Mesothelial cell of epicardium (in vitro differentiated cells): ENCODE data around the gene PDE3B. TPM values are rescaled to one million over a fixed set of nuclear protein-coding genes. Genes with fewer than 3 reads are reported as not detected.
"Not testable (repeated sequence)": the region's sequence is repeated elsewhere in the genome, so short reads cannot be mapped to it uniquely, and the experiment has no call there.

Experiments used
- DNase-seq, 2 experiments: peaks; one replicate each; pipeline ENCODE4 v3.0.0; 2021; ENCODE audit warnings: low spot score in 2 of 2; ENCODE audit not compliant: unreplicated experiment in 2 of 2
- H3K27ac Mint-ChIP-seq: 2 replicates; pipeline ENCODE4 v1.8.0; 2021; ENCODE audit warnings: mixed read lengths
- H3K27me3 Mint-ChIP-seq: 2 replicates; pipeline ENCODE4 v1.8.0; 2021; ENCODE audit warnings: low read depth, mixed read lengths
- H3K36me3 Mint-ChIP-seq: 2 replicates; pipeline ENCODE4 v1.8.0; 2021; ENCODE audit warnings: mixed read lengths
- H3K4me1 Mint-ChIP-seq: 2 replicates; pipeline ENCODE4 v1.8.0; 2021; ENCODE audit warnings: mixed read lengths
- H3K4me3 Mint-ChIP-seq: 2 replicates; pipeline ENCODE4 v1.8.0; 2021; ENCODE audit warnings: mild to moderate bottlenecking, moderate library complexity, mixed read lengths
- H3K9me3 Mint-ChIP-seq: 2 replicates; pipeline ENCODE4 v1.8.0; 2021; ENCODE audit warnings: mixed read lengths
- CTCF ChIP-seq: fragments of 200-600 bp; sonication (generic); IDR thresholded peaks from one replicate; pipeline ENCODE4 v1.5.0; 2021; ENCODE audit warnings: antibody characterized with exemption; ENCODE audit not compliant: unreplicated experiment
- total RNA-seq: library from RNA; stranded (reverse); gene quantifications from 3 replicates; pipeline ENCODE4 v1.2.1, GENCODE V29; 2021

PDE3B gene
- total RNA-seq, 1 donor from 2014 or later: 12.3 TPM

DNA sequence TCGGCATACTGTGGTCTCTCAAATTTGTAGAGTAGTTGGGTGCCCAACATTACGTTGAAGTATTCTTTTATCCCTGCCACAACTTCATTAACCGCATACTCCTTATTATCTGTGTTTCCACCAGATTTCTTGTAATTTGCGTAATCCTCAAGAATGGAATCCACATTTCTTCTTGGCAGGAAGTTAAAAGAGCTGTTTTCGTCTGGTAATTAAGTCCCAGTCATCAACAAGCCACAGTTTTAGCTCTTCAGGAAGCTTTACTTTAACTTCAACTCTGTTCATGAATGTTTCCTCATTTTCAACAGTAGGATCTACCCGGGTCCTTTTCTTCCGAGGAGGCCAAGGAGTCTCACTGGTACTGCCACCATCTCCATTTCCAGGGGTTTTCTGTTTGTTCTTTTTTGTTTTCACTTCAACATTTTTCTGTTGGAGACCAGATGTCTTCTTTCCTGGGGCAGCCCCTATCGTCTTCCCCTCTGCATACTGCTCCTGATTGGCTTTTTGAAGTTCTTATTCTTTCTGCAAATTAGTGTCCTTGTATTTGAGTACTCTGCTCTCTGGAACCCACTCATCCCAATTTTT lies 30.3 kb downstream of the PDE3B start:
- H3K36me3 Mint-ChIP-seq: peaks cover 2% of the 10 kb centered on the region
- DNase-seq: no peak
- no peak overlapping the region for H3K27ac Mint-ChIP-seq
- no peaks in the 10 kb centered on the region for H3K27me3 Mint-ChIP-seq
- peaks cover 14% of the 10 kb centered on the region for H3K9me3 Mint-ChIP-seq
- H3K4me3 Mint-ChIP-seq: no peak overlapping the region
- TF ChIP-seq CTCF: no peak
- peaks cover under 1% of the 10 kb centered on the region for H3K4me1 Mint-ChIP-seq

DNA sequence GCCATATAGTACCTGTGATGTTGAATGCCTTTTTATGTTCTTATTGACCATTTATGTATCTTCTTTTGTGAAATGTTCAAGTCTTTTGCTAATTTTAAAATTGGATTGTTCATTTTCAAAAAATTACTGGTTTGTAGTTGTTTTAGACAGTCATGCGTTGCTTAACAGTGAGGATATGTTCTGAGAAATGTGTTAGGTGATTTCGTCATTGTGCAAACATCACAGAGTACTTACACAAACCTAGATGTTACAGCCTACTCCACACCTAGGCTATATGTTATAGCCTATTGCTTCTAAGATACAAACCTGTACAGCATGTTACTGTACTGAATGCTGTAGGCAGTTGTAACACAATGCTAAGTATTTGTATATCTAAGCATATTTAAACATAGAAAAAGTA lies 32.5 kb downstream of the PDE3B start:
- no peak overlapping the region for H3K4me3 Mint-ChIP-seq
- H3K27ac Mint-ChIP-seq: no peak overlapping the region
- H3K36me3 Mint-ChIP-seq: peaks cover 11% of the 10 kb centered on the region
- H3K9me3 Mint-ChIP-seq: peaks cover 27% of the 10 kb centered on the region
- no peaks in the 10 kb centered on the region for H3K27me3 Mint-ChIP-seq
- TF ChIP-seq CTCF: no peak
- no peak for DNase-seq
- no peaks in the 10 kb centered on the region for H3K4me1 Mint-ChIP-seq

- no peak for DNase-seq
- H3K4me1 Mint-ChIP-seq: no peaks in the 10 kb centered on the region
- no peak overlapping the region for H3K27ac Mint-ChIP-seq
- TF ChIP-seq CTCF: no peak
- H3K9me3 Mint-ChIP-seq: peaks cover 27% of the 10 kb centered on the region
- H3K4me3 Mint-ChIP-seq: no peak overlapping the region
- H3K27me3 Mint-ChIP-seq: no peaks in the 10 kb centered on the region
- H3K36me3 Mint-ChIP-seq: peaks cover 11% of the 10 kb centered on the region
Measured at GRCh38 chr11:14677146-14677545, 33.5 kb downstream of the PDE3B start.

DNA sequence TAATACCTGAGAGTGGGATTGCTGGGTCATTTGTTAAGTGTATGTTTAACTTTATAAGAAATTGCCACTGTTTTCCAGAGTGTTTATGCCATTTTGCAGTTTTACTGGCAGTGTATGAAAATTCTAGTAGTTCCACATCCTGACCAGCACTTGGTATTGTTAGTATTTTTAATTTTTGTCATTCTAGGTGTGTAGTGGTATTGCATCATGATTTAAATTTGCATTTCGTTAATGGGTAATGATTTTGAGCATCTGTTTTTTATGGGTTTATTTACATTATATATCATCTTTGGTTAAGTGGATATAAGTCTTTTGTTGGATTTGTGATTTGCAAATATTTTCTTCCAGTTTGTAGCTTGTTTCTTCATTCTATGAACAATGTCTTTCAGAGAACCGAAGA lies 34.7 kb downstream of the PDE3B start:
- Mint-ChIP-seq H3K4me1 (no peaks in the 10 kb centered on the region), H3K36me3 (peaks cover 11% of the 10 kb centered on the region), H3K9me3 (peaks cover 28% of the 10 kb centered on the region), H3K27ac (no peak overlapping the region), H3K27me3 (no peaks in the 10 kb centered on the region), H3K4me3 (no peak overlapping the region)
- no peak for DNase-seq
- TF ChIP-seq CTCF: no peak

- DNase-seq: no peak
- H3K4me1 Mint-ChIP-seq: no peaks in the 10 kb centered on the region
- TF ChIP-seq CTCF: no peak
- H3K36me3 Mint-ChIP-seq: peaks cover 16% of the 10 kb centered on the region
- peaks cover 42% of the 10 kb centered on the region for H3K9me3 Mint-ChIP-seq
- no peaks in the 10 kb centered on the region for H3K27me3 Mint-ChIP-seq
- no peak overlapping the region for H3K4me3 Mint-ChIP-seq
- no peak overlapping the region for H3K27ac Mint-ChIP-seq
Measured at GRCh38 chr11:14679662-14680061, 36.1 kb downstream of the PDE3B start.

DNA sequence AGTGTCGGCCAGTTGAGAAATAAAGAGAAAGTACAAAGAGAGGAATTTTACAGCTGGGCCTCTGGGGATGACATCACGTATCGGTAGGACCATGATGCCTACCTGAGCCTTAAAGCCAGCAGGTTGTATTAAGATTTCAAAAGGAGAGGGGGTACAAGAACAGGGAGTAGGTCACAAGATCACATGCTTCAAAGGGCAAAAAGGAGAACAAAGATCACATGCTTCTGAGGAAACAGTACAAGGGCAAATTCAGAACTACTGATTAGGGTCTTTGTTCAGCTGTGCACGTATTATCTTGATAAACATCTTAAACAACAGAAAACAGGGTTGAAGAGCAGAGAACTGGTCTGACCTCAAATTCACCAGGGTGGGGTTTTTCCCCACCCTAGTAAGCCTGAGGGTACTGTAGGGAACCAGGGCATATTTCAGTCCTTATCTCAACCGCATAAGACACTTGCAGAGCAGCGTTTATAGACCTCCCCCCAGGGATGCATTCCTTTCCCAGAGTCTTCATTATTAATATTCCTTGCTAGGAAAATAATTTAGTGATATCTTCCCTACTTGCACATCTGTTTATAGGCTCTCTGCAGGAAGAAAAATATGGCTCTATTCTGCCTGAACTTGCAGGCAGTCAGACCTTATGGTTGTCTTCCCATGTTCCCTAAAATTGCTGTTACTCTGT lies 40.8 kb downstream of the PDE3B start:
- H3K36me3 Mint-ChIP-seq, H3K4me1 Mint-ChIP-seq, H3K27ac Mint-ChIP-seq, H3K4me3 Mint-ChIP-seq, DNase-seq, H3K27me3 Mint-ChIP-seq: not testable (repeated sequence)
- H3K9me3 Mint-ChIP-seq: peaks cover 29% of the 10 kb centered on the region
